Brain microvascular endothelial cell (primary cell): Measurements from ENCODE around the gene STAU1.

Source experiments
- DNase-seq: peaks from one replicate; pipeline ENCODE4 v3.0.0-alpha.2; 2020
- H3K27ac ChIP-seq: fragments of 250-450 bp; sonication (Bioruptor Pico); 2 replicates; pipeline ENCODE4 v1.5.1; 2020; ENCODE audit warnings: mild to moderate bottlenecking, moderate library complexity
- H3K27me3 ChIP-seq: fragments of 250-450 bp; sonication (Bioruptor Pico); replicated peaks from 2 replicates; pipeline ENCODE4 v1.5.1; 2020; ENCODE audit warnings: mild to moderate bottlenecking
- H3K36me3 ChIP-seq: fragments of 250-450 bp; sonication (Bioruptor Pico); replicated peaks from 2 replicates; pipeline ENCODE4 v1.5.1; 2020; ENCODE audit warnings: mild to moderate bottlenecking
- H3K4me3 ChIP-seq: 2 replicates; pipeline ENCODE4 v1.5.1; 2011; ENCODE audit warnings: low read depth, mild to moderate bottlenecking, control low read depth, low read length, moderate library complexity
- CTCF ChIP-seq: IDR thresholded peaks from 2 replicates; pipeline ENCODE4 v1.5.1; 2011; ENCODE audit warnings: low read depth, mild to moderate bottlenecking, moderate library complexity, low read length, control low read depth, inconsistent platforms; ENCODE audit errors: missing control alignments
- in situ Hi-C: cut with HindIII; loops from 2 replicates; pipeline ENCODE4 v1.10.0; 2017; ENCODE audit warnings: low sequenced_read_pairs, low pct_ligation_motif_present

Gene STAU1

GRCh38 chr20:49230561-49231133 is 42.5 kb upstream of the STAU1 start:
- no peak for DNase-seq
- H3K36me3 ChIP-seq = peaks cover 70% of the 10 kb centered on the region
- H3K27ac ChIP-seq = no peak overlapping the region
- in situ Hi-C loops = no loop called here
- TF ChIP-seq CTCF = no peak
- H3K27me3 ChIP-seq = no peaks in the 10 kb centered on the region
- no peak overlapping the region for H3K4me3 ChIP-seq

- Histone ChIP-seq H3K27me3 (no peaks in the 10 kb centered on the region), H3K36me3 (peaks cover 68% of the 10 kb centered on the region), H3K4me3 (no peak overlapping the region), H3K27ac (no peak overlapping the region)
- in situ Hi-C loops = no loop called here
- DNase-seq = no peak
- TF ChIP-seq CTCF = no peak
Observed at GRCh38 chr20:49230021-49230420, 41.9 kb upstream of the STAU1 start.

- H3K27ac ChIP-seq = no peak overlapping the region
Observed at GRCh38 chr20:49229381-49229780, 41.2 kb upstream of the STAU1 start.

GRCh38 chr20:49228676-49229075 is 40.5 kb upstream of the STAU1 start:
- H3K27ac ChIP-seq = no peak overlapping the region
- H3K27me3 ChIP-seq = no peaks in the 10 kb centered on the region
- in situ Hi-C loops = no loop called here
- no peak for TF ChIP-seq CTCF
- no peak for DNase-seq
- H3K36me3 ChIP-seq = peaks cover 74% of the 10 kb centered on the region
- no peak overlapping the region for H3K4me3 ChIP-seq

More at GRCh38 chr20:49229381-49229780, 41.2 kb upstream of the STAU1 start:
- Histone ChIP-seq H3K4me3 (no peak overlapping the region), H3K27me3 (no peaks in the 10 kb centered on the region), H3K36me3 (peaks cover 74% of the 10 kb centered on the region)
- no peak for TF ChIP-seq CTCF
- in situ Hi-C loops = no loop called here
- no peak for DNase-seq

GRCh38 chr20:49225896-49226295 is 37.8 kb upstream of the STAU1 start:
- peaks cover 73% of the 10 kb centered on the region for H3K36me3 ChIP-seq
- no peak for DNase-seq
- in situ Hi-C loops = no loop called here

More at GRCh38 chr20:49225896-49226295, 37.8 kb upstream of the STAU1 start:
- TF ChIP-seq CTCF = peak; percentile 10
- H3K27ac ChIP-seq = no peak overlapping the region
- H3K4me3 ChIP-seq = no peak overlapping the region
- no peaks in the 10 kb centered on the region for H3K27me3 ChIP-seq
